ENCODE measurements around the gene LRRC4B. TPM values are rescaled to one million over a fixed set of nuclear protein-coding genes. Genes with fewer than 3 reads are reported as not detected.

LRRC4B gene
- total and polyA plus RNA-seq, 2 of the 13 experiments (the other 11 are each of a cell fraction or from before 2014, with no cell fraction given): not detected

DNA sequence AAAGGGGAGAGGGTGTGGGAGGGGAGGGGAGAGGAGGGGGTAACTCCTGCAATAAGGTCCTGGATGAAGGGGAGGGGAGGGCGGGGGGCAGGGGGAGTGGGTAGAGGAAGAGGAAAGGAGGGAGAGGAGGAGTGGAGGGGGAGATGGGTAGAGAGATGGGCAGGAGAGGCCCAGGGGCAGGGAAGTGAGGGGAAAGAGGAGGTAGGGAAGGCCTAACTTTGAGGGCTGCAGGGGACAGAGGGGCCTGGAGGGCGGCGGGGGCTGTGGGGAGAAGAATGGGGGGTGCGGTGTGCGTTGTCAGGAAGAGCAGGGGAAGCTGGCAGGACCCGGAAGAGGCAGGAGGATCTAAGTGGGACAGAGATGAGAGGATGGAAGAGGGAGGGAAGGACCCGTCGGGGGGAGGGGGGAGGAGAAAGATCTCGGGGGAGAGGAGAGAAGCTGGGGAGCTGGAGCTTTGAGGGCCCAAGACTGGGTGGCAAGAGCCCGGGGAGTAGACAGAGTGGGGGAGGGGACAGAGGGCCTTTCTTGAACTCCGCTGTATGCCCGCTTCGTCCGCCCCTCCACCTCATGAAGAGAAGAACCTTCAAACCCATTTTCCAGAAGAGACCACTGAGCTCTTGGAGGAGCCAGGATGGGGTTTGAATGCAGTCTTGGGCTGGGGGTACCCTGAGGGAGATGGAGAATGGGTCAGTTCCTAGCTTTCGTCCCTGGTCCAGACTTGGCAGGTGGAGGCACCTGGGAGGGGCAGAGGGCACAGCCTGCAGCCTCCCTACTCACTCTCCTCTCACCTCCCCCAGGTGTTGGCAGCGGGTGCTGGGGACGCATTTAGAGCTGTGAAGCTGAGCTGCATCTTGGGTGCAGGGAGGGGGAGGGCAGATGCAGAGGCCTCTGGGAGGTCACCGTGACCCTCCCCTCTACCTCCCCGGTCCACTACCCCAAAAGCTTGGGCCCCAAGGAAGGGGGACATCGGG, 778 bp upstream of the LRRC4B start:
- ATAC-seq: no peak
- Histone ChIP-seq H4K20me1 (ENCODE audit: insufficient read depth, low read length) (no peaks in the 10 kb centered on the region), H3K4me1 (ENCODE audit: insufficient read depth, low read length) (no peaks in the 10 kb centered on the region), H3K79me2 (ENCODE audit: insufficient read depth, low read length) (no peaks in the 10 kb centered on the region), H3K36me3 (replicated peaks in 1 of 2; ENCODE audit: control insufficient read depth in 1 of 2, insufficient read depth in 2 of 2, low read length in 2 of 2) (no peaks in the 10 kb centered on the region), H2AFZ (ENCODE audit: low read length) (no peak overlapping the region), H3K9ac (ENCODE audit: insufficient read depth, low read depth, low read length) (no peak overlapping the region), H3K9me3 (ENCODE audit: low read length) (no peaks in the 10 kb centered on the region), H3K27me3 (ENCODE audit: control insufficient read depth in 1 of 2, insufficient read depth in 2 of 2, low read length in 2 of 2) (peaks cover 4 to 48% of the 10 kb centered on the region in 2 experiments; a peak in 4 of 5 replicates), H3K4me2 (ENCODE audit: low read depth, low read length) (no peak overlapping the region), H3K4me3 (replicated peaks in 1 of 3; ENCODE audit: insufficient read depth in 1 of 3, low read depth in 2 of 3, low read length in 3 of 3) (no peak overlapping the region), H3K27ac (ENCODE audit: extremely low read length, insufficient read depth, low read length) (no peak overlapping the region)
- in situ Hi-C loops (cut with HindIII; ENCODE audit: extremely low pct_ligation_motif_present, low pct_unique_long_range_greater_than_20kb) (no loop called here), intact Hi-C loops (cut with micrococcal nuclease; ENCODE audit: unreplicated experiment) (loop anchor here (10.0 kb wide), 1 partner anchor 1726 kb away; the partner anchor contains the start of gene ZNF480)
- ChIA-PET CTCF (ENCODE audit: low intra/inter-chr PET ratio, low total read pairs) (no interaction called here), POLR2A (no interaction called here)
- no peak for DNase-seq (ENCODE audit: low spot score)
- no TSS peak for BruUV-seq (replicated peaks)
- TF ChIP-seq ZNF274 (CRISPR knock-in tag; IDR thresholded peaks at IDR 0.05): no peak
- no peak for TF ChIP-seq KLF12 (CRISPR knock-in tag; IDR thresholded peaks at IDR 0.05; ENCODE audit: borderline replicate concordance)
- TF ChIP-seq ETV6 (CRISPR knock-in tag; conservative IDR thresholded peaks at IDR 0.05): no peak
- no peak for TF ChIP-seq CERS6 (CRISPR knock-in tag; IDR thresholded peaks at IDR 0.05)
- TF ChIP-seq, protein P1, sequence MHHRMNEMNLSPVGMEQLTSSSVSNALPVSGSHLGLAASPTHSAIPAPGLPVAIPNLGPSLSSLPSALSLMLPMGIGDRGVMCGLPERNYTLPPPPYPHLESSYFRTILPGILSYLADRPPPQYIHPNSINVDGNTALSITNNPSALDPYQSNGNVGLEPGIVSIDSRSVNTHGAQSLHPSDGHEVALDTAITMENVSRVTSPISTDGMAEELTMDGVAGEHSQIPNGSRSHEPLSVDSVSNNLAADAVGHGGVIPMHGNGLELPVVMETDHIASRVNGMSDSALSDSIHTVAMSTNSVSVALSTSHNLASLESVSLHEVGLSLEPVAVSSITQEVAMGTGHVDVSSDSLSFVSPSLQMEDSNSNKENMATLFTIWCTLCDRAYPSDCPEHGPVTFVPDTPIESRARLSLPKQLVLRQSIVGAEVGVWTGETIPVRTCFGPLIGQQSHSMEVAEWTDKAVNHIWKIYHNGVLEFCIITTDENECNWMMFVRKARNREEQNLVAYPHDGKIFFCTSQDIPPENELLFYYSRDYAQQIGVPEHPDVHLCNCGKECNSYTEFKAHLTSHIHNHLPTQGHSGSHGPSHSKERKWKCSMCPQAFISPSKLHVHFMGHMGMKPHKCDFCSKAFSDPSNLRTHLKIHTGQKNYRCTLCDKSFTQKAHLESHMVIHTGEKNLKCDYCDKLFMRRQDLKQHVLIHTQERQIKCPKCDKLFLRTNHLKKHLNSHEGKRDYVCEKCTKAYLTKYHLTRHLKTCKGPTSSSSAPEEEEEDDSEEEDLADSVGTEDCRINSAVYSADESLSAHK (CRISPR knock-in tag; IDR thresholded peaks at IDR 0.05; ENCODE audit: borderline replicate concordance): no peak
- TF ChIP-seq, protein P2, sequence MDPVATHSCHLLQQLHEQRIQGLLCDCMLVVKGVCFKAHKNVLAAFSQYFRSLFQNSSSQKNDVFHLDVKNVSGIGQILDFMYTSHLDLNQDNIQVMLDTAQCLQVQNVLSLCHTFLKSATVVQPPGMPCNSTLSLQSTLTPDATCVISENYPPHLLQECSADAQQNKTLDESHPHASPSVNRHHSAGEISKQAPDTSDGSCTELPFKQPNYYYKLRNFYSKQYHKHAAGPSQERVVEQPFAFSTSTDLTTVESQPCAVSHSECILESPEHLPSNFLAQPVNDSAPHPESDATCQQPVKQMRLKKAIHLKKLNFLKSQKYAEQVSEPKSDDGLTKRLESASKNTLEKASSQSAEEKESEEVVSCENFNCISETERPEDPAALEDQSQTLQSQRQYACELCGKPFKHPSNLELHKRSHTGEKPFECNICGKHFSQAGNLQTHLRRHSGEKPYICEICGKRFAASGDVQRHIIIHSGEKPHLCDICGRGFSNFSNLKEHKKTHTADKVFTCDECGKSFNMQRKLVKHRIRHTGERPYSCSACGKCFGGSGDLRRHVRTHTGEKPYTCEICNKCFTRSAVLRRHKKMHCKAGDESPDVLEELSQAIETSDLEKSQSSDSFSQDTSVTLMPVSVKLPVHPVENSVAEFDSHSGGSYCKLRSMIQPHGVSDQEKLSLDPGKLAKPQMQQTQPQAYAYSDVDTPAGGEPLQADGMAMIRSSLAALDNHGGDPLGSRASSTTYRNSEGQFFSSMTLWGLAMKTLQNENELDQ (CRISPR knock-in tag; IDR thresholded peaks at IDR 0.05; ENCODE audit: borderline replicate concordance): no peak
- TF ChIP-seq ZNF629 (CRISPR knock-in tag; conservative IDR thresholded peaks at IDR 0.05): peak; percentile 32
- TF ChIP-seq, protein P3, sequence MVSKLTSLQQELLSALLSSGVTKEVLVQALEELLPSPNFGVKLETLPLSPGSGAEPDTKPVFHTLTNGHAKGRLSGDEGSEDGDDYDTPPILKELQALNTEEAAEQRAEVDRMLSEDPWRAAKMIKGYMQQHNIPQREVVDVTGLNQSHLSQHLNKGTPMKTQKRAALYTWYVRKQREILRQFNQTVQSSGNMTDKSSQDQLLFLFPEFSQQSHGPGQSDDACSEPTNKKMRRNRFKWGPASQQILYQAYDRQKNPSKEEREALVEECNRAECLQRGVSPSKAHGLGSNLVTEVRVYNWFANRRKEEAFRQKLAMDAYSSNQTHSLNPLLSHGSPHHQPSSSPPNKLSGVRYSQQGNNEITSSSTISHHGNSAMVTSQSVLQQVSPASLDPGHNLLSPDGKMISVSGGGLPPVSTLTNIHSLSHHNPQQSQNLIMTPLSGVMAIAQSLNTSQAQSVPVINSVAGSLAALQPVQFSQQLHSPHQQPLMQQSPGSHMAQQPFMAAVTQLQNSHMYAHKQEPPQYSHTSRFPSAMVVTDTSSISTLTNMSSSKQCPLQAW (CRISPR knock-in tag; IDR thresholded peaks at IDR 0.05): no peak
- WGBS (ENCODE audit: low lambda C conversion rate): 5% methylated on average over 17 of the region's 20 CpGs
- FAIRE-seq: no peak

Data from HepG2 (cell line).